Activated CD4-positive, alpha-beta T cell treated with anti-CD3 and anti-CD28 coated beads, Interleukin-2, amount 50 U/mL, for 16 hours (primary cell): ENCODE results near the gene CABP4.
A peak's percentile ranks its signal among the peaks of the same experiment; 100 is the strongest.

ENCODE experiments used
- DNase-seq: peaks from one replicate; pipeline ENCODE4 v3.0.0-alpha.2; 2020

CABP4 gene

DNA sequence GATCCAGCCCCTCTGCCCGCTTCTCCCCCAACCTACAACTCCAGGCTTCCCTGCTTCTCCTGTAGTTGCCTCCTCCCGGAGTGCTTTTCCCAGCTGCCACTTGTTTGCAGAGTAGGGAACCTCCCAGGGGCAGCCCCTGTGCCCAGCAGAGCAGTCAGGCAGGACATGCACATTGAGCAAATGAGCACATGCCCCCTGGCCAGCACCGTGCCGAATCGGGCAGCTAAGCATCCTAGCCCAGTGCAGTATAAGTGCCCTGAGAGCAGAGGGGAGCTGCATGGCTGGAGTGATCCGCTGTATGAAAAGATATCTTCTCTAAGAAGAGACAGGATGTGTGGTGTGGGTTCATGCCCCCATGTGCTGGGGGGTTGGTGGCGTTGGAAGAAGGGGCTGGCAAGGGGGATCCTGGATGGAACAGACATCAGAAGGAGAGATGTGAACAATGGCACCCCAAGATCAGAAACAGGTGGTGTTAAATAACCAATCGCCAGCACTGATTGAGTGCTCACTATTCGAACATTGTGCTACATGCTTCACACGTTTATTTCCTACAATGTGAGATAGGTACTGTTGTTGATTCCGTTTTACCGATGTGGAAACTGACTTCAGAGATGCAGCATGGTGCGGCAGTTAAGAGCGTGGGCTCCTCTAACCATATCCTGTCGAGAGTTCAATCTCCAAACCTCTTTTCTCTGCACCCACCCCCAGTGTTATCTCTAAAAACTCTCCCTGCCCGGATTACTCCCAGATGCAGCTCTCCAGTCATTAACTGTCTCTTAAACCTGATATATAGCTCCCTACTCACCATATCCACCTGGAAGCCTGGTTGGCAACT, 28.9 kb downstream of the CABP4 start:
- peak; percentile 76 for DNase-seq

DNA sequence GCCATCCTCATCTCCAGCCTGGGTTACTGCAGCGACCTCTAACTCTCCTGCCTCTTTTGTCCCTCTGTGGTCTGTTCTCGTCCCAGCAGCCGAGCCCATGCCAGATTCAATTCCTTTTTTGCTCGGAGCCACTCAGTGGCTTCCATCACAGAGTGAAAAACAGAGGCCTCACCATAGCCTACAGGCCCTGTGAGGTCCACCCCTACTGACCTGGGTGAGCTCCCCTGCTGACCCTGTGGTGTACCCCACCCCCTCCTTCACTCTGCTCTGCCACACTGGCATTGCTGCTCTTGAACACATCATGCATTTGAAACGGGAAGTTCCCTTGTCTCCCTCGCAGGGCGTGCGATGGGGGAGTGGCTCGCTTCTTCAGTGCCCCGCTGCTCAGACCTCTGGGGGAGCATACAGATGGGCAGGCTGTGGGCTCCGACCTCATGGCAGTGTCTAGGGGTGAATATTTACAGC, 29.7 kb downstream of the CABP4 start:
- DNase-seq = peak; percentile 90

DNA sequence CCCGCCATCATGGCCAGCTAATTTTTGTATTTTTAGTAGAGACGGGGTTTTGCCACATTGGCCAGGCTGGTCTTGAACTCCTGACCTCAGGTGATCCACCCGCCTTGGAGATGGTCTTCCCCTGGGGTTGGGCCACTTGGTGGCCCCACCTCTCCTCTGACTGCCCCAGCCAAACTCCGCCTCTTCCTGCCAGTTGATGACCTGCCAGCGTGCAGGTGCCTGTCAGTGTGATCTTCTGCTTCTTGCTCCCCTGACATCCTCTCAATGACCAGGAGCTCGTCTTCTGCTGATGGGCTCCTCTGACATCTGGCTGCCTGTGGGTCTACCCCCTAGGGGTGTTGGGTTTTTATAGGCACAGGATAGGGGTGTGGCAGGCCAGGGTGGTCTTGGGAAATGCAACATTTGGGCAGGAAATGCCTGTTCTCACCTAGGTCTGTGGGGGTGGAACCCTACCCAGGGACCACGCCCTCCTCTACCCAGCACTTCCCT, 30.8 kb downstream of the CABP4 start:
- DNase-seq = peak; percentile 88

DNA sequence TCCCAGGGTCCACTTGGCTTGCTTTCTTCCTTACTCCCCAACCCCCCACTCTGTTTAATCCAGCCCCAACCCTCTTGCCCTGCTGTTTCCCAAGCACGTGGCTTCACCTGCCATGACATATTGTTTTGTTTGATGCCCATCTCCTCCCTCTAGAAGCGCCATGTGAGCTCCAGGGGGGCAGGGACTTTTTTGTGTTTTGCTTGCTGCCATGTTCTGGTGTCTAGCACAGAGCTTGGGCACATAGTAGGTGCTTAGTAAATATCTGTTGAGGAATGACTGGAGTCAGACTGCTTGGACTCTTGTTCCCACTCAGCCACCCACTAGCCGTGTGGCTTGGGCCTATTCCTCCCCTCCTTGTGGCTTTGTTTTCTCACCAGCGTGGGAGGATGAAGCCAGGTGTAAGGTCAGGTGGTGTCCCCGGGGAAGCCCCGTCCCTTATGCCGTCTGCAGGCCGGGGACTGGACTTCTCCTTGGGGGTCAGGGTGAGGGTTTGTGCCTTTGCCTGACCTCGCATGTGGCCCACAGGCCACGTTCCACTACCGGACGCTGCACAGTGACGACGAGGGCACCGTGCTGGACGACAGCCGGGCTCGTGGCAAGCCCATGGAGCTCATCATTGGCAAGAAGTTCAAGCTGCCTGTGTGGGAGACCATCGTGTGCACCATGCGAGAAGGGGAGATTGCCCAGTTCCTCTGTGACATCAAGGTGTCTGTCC, 31.5 kb downstream of the CABP4 start:
- peak; percentile 76 for DNase-seq

DNA sequence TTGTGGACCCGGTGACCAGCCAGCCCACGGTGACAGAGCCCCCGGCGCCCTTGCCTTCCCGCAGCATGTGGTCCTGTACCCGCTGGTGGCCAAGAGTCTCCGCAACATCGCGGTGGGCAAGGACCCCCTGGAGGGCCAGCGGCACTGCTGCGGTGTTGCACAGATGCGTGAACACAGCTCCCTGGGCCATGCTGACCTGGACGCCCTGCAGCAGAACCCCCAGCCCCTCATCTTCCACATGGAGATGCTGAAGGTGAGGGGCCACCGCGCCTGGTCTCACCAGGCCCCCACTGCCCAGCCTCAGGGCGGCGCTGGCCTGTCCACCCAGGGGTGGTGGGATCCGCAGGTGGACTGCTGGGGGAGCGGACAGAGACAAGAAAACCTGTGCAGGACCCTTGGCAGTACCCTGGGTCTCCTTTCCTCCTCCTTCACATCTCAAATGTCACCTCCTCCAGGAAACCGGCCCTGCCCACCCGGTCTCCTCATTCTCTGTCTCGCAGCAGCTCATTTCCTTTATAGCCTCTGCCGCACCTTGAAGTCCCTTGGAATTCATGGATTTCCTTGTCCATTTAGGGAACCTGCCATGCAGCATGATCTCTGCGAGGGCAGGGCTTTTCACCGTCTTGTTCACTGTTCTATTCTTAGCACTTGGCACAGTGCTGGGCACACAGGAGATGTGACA, 34.2 kb downstream of the CABP4 start:
- DNase-seq = no peak

DNA sequence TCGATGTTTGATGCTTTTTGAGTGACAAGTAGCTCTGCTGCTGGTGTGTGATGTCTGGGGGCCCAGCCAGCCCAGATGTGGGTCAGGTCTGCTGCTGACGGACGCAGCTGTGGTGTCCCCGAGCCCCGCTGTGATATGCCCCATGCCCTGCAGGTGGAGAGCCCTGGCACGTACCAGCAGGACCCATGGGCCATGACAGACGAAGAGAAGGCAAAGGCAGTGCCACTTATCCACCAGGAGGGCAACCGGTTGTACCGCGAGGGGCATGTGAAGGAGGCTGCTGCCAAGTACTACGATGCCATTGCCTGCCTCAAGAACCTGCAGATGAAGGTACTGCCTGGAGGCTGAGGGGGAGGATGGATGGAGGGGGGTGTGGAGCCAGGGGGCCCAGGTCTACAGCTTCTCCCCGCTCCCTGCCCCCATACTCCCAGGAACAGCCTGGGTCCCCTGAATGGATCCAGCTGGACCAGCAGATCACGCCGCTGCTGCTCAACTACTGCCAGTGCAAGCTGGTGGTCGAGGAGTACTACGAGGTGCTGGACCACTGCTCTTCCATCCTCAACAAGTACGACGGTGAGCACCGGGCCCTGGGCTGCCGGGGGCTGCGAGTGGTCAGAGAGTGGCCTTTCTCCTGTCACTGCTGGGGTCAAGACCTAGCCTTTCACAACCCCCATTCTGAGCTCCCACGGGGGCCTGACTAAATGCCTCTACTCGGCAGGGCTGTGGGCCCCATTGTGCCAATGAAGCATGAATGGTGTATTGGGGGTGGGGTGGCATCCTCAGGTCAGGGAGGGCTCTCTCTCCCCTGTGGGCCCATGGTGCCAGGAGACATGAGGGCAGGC, 35.0 kb downstream of the CABP4 start:
- DNase-seq = no peak

DNA sequence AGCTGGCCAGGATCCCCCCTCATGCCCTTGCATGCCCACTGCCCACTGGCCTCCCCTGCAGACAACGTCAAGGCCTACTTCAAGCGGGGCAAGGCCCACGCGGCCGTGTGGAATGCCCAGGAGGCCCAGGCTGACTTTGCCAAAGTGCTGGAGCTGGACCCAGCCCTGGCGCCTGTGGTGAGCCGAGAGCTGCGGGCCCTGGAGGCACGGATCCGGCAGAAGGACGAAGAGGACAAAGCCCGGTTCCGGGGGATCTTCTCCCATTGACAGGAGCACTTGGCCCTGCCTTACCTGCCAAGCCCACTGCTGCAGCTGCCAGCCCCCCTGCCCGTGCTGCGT, 35.5 kb downstream of the CABP4 start:
- no peak for DNase-seq

DNA sequence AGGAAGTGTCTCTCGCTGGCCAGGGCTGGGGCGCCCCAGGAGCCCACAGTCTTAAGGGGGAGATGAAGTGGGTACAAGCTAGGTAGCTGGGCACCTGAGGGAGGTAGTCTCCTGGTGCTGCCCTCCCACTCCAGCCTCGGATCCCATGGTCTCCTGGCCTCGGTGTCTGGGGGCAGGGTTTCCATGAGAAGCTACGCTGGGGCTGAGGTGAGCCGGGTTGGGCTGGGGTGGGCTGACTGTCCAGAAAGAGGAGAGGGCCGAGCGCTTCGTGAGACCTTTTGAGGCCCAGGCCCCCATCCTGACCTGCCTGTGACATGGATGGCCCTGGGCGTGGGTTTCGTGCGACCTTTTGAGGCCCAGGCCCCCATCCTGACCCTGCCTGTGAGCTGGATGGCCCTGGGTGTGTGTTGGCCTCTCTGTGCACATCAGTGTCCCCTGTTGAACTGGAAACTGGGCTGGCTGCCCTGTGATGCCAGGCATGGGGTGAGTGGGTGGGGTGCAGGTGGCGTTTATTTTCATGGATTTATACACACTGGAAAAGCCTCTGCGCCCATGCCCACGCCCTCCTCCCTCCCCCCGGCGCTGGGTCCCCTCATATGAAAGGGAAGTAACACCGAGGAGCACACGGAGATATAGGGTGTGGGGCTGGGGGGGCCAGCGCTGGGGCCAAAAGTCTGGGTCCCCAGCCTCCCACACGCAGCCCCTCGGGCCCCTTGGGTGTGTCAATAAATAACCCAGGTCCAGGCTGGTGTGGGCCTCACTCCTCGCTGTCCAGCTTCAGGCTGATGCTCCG, 36.3 kb downstream of the CABP4 start:
- no peak for DNase-seq

DNA sequence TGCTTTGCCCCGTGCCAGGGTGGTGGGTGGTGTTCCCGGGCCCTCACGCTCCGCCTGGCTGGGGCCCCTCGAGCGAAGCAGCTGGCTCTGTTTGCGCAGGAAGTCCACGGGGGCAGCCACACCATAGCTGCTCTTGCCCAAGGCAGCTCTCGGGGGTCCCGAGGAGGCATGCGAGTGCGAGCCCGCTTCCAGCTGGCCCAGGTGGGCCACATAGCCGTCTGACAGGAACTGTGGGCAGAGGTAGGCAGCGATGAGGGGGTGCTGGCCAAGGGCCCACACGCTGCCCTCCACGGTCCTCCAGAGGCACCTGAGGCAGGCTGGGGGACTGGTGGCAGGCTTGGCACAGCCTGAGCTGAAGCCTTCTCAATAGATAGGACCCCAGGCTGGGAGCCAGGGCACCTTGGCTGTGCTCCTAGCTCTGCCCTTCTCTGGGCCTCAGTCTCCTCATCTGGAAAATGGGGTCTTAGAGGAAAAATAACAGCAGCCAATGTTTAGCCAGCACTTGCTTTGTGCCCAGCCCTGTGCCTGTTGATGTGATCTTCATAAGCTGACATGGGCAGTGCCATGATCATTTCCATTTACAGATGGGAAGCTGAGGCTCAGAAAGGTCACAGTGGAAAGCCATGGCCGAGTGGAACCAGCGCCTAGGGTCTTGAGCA, 37.0 kb downstream of the CABP4 start:
- DNase-seq = no peak

DNA sequence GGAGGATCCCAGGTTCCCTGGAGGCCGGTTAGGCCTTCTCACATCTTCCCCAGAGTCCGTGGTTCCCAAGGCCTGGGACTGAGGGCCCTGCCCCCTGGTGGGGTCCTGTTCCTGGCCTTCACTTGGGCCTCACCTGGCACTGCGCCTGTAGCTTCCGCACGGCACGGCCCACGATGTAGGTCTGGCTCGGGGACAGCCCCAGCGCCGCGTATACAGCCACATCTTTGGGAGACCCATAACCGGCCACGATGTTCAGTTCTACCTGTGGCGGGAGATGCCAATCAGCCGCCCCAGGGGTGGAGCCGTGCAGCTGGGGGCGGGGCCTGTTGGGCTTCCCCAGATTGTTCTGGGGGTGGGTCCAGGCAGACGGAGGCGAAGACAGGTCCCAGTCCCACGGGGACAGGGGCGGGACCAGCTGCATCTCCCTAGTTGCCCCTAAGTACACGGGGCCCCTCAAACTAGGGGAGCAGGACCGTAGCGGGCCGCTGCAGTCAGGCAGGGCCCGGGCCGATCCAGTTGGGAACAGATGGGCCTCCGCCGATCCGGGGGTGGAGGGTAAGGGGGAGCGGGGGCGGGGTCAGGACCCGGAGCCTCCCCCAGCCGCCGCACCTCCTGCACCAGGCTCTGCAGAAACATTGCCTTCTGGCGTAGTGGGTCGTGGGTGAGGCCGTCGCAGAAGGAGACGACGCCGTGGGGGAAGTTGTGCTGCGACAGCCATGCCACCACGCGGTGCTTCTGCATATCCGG, 37.8 kb downstream of the CABP4 start:
- no peak for DNase-seq

DNA sequence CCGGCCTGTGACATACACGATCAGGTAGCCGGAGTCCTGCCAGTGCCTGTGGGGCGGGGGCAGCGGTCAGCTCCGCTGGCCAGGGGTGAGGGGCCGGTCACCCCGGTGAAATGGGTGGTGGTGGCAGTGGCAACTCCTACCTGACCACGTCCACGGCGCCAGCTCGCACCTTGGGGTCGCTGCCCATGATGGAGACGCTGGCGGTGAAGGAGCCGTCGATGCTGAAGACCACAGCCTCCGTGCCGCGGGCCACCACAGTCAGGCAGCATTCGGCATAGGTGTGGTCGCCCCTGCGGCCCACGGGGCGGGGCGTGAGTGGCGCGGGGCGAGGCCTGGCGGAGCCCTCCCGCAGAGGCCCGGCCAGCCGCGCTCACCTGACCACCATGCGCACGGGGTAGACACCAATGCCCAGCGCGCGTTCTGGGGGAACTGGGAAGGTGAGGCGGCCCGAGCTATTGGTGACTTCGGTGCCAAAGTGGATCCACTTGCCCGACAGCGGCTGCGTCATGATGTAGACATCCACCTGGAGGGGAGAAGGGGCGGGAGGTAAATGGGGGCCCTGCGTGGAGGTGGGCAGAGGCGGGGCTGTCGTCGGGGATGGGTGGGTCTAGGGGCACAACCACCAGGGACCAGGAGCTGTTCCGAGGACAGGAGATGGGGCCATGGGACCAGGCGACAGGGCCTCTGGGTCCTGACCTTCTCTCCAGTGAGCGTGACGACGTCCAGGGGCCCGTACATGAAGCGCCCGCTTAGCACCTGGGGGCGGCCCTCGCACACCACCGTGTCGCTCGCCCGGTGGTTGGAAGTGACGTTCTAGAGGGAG, 38.6 kb downstream of the CABP4 start:
- DNase-seq = no peak

DNA sequence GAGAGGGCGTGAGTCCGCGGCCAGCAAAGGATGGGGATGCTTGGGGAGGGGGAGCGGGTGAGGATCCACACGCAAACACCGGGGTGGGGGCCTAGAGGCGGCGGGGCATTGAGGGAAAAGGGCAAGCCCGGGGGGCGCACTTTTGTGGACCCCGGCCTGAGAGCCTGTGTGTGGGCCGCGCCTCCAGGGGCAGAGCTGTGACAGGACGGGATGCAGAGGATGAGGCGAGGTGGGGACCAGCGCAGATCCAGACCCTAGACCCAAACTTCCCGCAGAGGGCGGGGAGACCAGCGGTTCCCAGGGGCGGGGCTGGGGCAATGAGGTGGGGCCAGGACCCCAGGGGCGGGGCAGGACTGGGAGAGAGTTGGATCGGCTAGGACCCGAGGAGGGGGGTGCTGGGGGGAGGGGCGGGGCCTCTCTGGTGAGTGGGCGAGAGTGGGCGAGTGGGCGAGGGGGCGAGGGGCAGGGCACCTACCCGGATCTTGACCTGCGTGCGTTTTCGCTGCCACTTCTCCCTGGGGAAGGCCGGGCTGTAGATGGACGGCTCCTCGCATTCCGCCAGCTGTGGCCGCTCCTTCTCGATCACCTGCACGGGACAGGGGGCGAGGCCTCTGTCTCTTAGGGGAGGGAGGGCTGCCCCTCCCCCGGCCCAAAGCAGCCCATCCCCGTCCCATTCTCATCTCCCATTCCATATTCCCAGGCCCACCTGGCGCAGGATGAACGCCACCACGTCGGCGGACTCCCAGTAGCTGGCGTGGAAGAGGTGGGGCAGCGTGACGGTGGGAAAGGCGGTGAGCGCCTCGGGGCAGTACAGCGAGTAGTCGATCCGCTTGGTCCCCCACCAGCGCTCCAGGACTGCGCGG, 39.4 kb downstream of the CABP4 start:
- no peak for DNase-seq

DNA sequence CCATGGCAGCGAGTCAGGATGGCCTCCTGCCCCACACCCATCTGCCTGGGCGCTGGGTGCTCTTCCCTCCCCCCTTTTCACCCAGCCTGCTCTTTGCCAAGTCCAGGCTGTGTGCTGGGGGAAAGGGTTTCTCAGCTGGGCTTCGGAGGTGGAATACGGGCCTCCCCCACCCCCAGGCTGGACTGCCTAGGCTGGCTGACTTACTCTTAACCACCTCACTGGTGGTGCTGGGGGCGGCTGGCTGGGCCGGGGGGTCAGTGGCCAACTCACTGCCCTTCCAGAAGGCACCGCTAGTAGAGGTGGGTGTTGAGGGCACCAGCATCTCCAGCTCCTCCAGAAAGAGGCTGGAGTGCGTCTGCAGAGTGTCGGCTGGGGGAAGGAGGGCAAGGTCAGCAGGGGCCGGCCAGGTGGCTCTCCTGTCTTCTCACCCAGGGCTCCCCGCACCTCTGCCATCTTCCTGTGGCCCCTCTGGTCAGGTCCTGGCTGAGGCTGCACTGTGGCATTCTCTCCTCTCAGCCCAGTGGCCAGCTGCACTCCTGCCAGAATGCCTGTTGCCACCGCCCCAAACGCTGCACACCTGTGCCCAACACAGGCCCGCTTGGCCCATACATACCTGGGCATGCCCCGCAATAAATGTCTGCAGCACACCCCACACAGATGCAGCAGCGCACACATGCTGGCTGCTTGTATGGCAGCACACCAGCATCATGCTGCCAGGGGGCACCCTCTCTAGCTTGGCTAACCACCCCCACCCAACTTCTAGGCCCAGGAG, 40.3 kb downstream of the CABP4 start:
- DNase-seq = no peak

DNA sequence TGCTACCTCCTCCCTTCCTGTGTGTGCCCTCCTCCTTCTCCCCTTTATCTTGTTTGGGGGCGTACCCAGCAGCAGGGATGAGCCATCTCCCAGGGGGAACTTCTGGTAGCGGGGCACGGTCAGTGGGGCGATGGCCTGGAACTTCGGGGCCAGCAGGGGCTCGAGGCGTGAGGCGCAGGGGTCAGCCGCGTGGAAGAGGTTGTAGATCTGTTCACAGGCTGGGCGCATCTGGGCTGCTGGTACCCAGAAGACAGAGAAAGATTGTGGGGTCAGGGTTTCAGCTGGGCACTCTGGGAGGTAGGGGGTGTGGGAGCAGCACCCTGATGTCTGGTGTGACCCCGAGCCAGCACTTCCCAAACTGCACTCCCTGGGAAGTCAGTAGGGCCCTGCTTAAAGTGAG, 41.0 kb downstream of the CABP4 start:
- DNase-seq = no peak

DNA sequence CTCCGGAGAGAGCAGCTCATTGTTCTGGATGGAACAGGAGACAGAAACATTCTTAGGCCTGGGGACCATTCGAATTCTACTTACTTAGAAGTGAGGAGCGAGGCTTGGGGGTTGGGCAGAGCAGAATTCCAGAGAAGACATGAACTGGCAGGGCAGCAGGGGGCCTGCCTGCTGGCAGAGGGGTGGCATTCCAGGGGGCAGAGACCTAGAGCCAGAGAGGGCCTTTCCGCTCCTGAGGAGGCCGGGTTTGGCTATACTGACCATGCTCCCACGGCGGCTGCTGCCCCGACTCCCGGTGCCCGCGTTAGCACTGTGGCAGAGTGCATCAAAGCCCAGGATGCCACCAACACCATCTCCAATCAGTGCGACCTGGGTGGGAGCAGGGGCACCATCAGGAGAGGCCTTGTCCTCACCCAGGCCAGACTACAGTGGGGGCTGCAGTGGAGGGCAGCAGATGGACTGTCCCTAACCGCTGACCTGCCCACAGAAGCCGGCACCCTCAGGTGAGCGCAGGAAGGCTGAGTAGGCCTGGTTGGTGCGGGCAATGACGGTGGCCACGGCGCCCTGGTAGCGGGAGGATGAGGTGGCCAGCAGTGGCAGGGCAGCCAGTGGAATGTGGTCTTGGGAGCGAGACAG, 42.6 kb downstream of the CABP4 start:
- DNase-seq = no peak

DNA sequence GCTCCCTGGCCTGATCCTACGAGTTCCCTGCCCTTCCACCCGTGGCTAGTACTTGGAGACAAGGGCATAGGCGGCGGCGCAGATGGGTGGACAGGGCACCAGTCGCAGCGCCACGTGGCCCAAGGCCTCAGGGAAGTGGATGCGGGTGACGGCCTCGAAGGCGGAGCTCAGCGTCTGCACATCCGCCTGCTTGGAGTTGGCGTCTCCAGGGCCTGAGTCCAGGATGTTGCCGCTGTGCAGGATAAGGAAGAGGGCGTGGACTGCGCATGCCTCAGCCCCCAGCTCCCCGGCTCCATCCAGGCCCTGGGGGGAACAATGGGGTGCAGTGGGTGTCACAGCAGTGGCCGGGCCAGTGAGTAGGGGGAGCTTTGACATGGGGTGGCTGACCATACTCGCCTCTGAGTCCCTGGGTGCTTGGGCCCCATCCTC, 43.4 kb downstream of the CABP4 start:
- no peak for DNase-seq

DNA sequence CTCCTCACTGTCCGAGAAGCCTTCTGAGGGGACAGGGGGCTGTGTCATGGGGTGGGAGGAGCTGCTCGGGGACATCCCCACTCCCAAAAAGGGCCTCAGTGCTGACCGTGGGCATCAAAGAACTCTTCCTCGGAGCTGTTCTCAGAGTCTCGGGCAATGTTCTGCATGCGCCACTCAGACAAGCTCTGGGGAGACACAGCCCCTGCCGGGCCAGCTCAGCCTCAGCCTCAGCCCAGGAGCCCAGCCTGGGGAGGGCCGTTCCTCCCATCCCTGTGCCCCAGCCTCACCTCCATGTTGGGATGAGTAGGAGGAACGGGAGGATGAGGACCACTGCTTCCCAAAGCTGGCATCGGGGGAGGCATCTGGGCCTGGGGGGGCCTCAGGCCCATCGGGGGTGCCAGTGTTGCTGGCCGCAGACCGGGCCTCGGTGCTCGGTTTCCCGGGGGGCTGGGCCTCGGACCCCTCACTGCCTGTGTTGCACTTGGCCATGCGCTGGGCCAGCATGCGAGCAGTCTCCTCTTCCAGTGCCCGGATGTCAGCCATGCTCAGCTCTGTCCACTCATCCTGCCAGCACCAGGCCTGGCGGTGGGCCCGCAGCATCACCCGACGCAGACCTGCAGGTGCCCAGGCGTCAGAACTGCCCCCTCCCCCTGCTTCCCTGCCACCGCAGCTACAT, 44.8 kb downstream of the CABP4 start:
- DNase-seq = no peak
